GM21367 (cell line): ENCODE measurements around the gene MRPS31.
"Not testable (repeated sequence)": the region's sequence is repeated elsewhere in the genome, so short reads cannot be mapped to it uniquely, and the experiment has no call there.

Experiments used
- ATAC-seq: cut with Tn5 transposase; IDR thresholded peaks from one replicate; pipeline ENCODE4 v1.9.1; 2021; ENCODE audit not compliant: unreplicated experiment

MRPS31 gene

DNA sequence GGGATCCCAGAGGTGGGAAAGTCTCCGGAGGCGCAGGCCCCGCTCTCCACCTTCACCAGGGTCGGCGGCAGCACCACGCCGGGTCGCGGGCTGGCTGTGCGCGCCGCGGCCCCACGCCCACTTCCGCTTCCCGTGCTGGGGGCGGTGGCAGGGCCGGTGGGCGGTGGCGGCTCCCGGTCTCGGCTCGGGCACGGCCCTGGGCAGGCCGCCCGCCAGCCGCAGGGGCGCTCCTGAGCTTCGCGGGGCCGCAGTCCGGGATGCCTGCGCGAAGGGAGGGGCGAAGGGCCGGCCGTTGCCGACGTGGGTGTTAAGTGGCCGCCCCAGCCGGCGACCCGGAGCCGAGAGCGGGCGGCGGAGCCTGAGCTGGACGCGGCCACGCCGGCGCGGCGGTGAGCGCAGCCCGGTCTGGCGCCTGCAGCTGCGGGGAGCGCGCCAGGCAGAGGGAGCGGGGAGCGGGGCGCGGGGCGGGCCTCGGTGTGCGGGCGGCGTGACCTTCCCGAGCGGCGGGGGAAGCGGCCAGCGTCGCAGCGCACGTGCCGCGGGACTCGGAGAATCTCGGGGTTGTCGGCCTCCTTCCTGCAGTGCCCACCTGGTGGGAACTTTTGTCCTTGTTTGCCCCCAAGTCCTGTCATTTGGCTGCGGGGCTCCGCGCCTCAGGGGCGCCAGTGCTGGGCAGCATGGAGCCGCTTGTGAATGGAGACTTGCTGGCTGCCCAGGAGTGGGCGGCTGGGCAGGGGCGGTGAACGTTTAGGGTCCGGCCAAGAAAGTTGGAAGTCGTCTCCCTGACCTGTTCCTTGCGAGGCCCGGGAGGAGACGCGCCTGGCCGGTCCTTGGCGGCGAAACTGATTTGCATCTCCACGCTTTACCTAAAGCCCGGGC, 18.5 kb upstream of the MRPS31 start, which contains the start of gene SLC25A15:
SLC25A15 (plus strand) TSS at position 337 of the 879 bp plus-strand sequence. CDS start 3,616 bp downstream, outside the sequence.
- peak; percentile 85 for ATAC-seq

- not testable (repeated sequence) for ATAC-seq
These were observed 17.7 kb upstream of the MRPS31 start for GRCh38 chr13:40788540-40789274.

DNA sequence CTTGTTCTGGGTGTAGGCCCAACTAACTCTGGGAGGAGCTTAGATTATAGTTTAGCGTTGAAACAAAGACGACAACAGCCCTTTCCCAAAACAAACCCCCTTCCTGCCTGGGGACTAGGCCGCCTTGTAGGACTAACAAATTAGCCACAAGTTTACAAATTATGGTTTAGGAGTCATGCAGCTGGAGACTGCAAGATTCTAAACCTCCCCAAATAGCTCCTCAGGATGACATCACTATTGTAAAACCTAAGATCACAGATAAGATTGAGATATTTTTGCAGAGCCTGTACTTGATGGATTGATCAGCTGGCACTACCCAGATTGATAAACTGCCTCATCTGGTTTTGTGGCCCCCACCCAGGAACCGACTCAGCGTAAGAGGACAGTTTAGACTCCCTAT, 16.1 kb upstream of the MRPS31 start:
- no peak for ATAC-seq

DNA sequence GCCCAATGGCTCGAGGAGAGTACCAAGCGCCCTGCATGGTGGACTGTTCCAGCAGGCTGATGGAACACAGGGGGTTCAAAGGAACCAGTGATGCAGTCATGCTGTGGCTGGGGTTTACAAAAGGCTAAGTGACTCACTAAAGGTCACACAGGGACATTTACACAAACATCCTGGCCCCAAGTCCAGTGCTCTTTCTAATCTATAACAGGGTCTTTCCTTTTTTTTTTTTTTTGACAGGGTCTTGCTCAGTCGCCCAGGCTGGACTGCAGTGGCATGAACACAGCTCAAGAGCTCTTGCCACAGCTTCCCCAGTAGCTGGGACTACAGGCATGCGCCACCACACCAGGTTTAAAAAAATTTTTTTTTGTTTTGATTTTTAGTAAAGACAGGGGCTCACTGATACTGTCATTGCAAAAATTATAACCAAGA, 15.6 kb upstream of the MRPS31 start:
- ATAC-seq: no peak

DNA sequence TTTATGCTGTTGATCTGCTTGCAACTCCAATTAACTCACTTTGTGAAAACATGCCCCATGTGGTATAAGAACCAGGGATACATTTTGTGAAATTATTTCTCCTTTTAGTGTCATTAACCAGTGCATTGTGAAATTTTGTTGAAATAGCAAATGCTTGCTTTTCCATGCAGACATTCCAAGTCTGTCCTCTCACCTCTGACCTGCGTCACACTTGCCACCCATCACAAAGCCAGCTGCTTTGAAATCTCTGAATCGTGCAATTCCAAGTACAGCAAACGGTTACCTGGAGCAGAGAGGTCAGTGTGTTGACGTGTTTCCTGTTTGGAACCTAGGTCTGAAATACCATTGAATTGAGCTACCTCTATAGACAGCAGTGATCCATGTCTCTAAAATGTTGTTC, 13.6 kb upstream of the MRPS31 start:
- no peak for ATAC-seq

DNA sequence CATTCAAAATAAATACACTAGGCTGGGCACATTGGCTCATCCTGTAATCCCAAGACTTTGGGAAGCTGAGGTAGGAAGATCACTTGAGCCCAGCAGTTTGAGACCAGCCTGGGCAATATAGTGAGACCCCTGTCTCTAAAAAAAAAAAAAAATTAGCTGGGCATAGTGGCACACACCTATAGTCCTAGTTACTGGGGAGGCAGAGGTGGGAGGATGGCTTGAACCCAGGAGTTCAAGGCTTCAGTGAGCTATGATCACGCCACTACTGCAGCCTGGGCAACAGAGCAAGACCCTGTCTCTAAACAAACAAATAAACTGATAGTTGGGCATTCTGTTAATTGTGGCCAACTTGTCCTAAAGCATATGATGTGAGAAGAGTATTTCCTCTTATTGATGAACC, 12.0 kb upstream of the MRPS31 start:
- not testable (repeated sequence) for ATAC-seq

GRCh38 chr13:40781717-40782116, 10.7 kb upstream of the MRPS31 start:
- no peak for ATAC-seq

DNA sequence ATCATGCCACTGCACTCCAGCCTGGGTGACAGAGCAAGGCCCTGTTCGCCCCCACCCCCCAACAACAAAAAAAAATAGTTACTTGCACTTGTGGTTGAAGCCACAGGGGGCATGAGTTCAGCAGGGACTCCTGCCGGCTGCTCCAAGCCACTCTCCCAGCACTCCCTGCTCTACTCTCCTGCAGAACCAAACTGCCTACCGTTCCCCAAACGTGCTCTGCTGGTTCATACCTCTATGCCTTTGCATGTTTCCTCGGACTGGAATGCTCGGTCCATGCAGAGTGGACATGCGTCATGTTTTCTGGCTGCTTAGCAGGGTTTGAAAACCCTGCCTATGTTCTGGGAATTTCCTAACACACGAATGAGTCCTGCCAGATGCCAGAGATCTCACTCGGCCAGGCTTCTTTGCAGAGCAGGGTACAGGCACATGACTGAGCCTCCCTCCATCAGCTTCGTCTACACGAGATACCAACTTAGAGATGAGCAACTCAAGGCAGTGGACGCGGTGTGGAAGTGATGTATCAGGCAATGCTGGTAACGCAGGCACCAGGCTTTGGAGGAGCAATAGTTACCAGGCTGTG, 9.9 kb upstream of the MRPS31 start:
- no peak for ATAC-seq

- ATAC-seq: no peak
These were observed 8.9 kb upstream of the MRPS31 start for GRCh38 chr13:40779796-40780285.

GRCh38 chr13:40779049-40779448, 8.1 kb upstream of the MRPS31 start:
- ATAC-seq: no peak

GRCh38 chr13:40777809-40778175, 6.8 kb upstream of the MRPS31 start:
- peak; percentile 14 for ATAC-seq

- peak; percentile 86 for ATAC-seq
These were observed 6.3 kb upstream of the MRPS31 start for GRCh38 chr13:40777166-40777808.

- peak; percentile 33 for ATAC-seq
These were observed 5.7 kb upstream of the MRPS31 start for GRCh38 chr13:40776681-40777165.

DNA sequence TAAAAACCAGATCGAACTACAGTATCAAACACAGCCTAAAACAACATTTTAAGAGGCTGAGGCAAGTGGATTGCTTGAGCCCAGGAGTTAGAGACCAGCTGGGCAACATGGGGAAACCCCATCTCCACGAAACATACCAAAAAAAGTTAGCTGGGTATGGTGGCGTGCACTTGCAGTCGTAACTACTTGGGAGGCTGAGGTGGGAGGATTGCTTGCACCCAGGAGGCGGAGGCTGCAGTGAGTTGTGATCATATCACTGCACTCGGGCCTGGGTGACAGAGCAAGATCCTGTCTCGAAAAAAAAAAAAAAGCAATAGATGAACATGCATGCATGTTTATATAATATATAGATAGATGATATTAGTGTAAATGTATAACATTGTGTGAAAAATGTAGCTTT, 5.2 kb upstream of the MRPS31 start:
- ATAC-seq: no peak

- ATAC-seq: no peak
These were observed 3.7 kb upstream of the MRPS31 start for GRCh38 chr13:40774672-40775071.

DNA sequence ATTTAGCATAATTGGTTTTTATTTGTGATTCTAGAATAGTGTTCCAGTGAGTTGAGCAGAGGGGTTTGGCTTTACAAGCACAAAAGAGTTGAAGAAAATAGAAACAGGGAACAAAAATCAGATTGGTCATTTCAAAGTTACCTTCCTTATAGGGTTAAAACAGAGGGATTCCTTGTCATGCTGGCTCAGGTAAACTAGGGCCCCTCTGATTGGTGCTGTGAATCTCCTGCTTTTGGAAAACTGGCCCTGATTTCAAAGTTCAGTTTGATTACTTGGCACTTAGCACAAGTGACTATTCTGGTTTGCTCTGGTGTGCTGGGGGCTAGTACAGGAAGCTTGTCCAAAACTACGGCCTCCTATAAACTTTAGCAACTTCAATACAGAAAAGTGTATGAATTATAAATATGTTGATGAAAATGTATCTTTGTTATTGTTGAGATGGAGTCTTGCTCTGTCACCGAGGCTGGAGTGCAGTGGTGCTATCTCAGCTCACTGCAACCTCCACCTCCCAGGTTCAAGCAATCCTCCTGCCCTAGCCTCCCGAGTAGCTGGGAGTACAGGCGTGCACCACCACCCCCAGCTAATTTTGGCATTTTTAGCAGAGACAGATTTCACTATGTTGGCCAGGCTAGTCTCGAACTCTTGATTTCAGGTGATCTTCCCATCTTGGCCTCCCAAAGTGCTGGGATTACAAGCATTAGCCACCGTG, 1.9 kb upstream of the MRPS31 start:
- no peak for ATAC-seq

DNA sequence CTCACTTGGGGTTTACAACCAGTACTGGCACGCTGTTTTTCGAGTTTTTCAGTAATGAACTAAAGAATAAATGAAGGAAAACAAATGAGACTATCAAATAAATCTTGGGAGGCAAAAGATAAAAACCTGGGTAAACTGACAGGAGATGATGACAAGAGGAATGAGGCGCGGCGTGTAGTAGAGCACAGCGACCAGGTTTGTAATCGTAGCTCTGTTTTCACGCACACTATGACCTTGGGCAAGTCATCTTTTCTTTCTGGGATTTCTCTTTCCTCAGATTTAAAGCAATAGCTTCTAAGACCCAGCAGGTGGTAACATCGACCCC, 419 bp downstream of the MRPS31 start:
- ATAC-seq: no peak

DNA sequence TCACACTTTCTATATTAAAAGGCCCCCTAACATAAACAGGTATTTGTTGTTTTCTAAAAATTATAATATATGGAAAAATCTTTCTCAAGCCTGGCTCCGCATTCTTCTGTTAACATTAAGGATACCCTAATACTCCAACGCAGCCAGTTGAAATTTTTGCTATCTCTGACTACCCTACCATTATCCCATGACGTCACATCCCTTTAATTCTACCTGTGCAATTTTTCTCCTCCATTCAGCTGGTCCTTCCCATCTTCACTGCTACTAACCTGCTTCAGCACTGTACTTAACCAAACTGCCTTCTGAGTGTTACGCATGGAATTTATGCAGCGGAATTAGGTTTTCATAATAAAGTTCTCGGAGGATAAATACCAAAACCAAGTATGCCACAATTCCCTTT, 1.0 kb downstream of the MRPS31 start:
- ATAC-seq: no peak

- ATAC-seq: no peak
These were observed 5.4 kb downstream of the MRPS31 start for GRCh38 chr13:40765602-40766001.

GRCh38 chr13:40764587-40765403, 6.2 kb downstream of the MRPS31 start:
- ATAC-seq: no peak
